Fibroblast of lung (primary cell): ENCODE data around the gene NCR3LG1. TPM values are rescaled to one million over a fixed set of nuclear protein-coding genes. Genes with fewer than 3 reads are reported as not detected.

Experiments used
- DNase-seq, 2 donors: peaks; one replicate each; pipeline versions ENCODE4 v3.0.0 to v3.0.0-alpha.2; 2010; ENCODE audit warnings: low read depth in 2 of 2
- H2AFZ ChIP-seq: 2 replicates; pipeline ENCODE4 v1.5.1; 2012; ENCODE audit warnings: low read length, control low read depth, inconsistent platforms
- H3K27ac ChIP-seq: 2 replicates; pipeline ENCODE4 v1.5.1; 2011; ENCODE audit warnings: low read length, control low read depth; ENCODE audit not compliant: insufficient read depth
- H3K27me3 ChIP-seq: 2 replicates; pipeline ENCODE4 v1.5.1; 2011; ENCODE audit warnings: mild to moderate bottlenecking, low read length; ENCODE audit not compliant: control insufficient read depth, insufficient read depth
- H3K36me3 ChIP-seq: 2 replicates; pipeline ENCODE4 v1.5.1; 2011; ENCODE audit warnings: low read length; ENCODE audit not compliant: control insufficient read depth, insufficient read depth
- H3K4me1 ChIP-seq: 2 replicates; pipeline ENCODE4 v1.5.1; 2011; ENCODE audit warnings: low read length; ENCODE audit not compliant: control insufficient read depth, insufficient read depth; ENCODE audit errors: extremely low read depth
- H3K4me2 ChIP-seq: 2 replicates; pipeline ENCODE4 v1.5.1; 2011; ENCODE audit warnings: low read length, control low read depth; ENCODE audit not compliant: insufficient read depth; ENCODE audit errors: extremely low read depth
- H3K4me3 ChIP-seq, 4 experiments: fragments of 200-600 bp in 1 of 4; sonication (generic) in 1 of 4; replicated peaks in 1 of 4; 2 replicates each; pipeline ENCODE4 v1.5.1; 2011 to 2016; ENCODE audit warnings: low read length in 4 of 4, low read depth in 3 of 4, mild to moderate bottlenecking in 3 of 4, control low read depth in 2 of 4, inconsistent platforms in 1 of 4, mixed read lengths in 1 of 4; ENCODE audit not compliant: insufficient read depth in 1 of 4; ENCODE audit errors: control extremely low read depth in 1 of 4
- H3K79me2 ChIP-seq: 2 replicates; pipeline ENCODE4 v1.5.1; 2012; ENCODE audit warnings: mild to moderate bottlenecking, low read length, inconsistent platforms; ENCODE audit not compliant: control insufficient read depth, insufficient read depth
- H3K9ac ChIP-seq: 2 replicates; pipeline ENCODE4 v1.5.1; 2011; ENCODE audit warnings: mild to moderate bottlenecking, low read length, control low read depth; ENCODE audit not compliant: insufficient read depth
- H3K9me3 ChIP-seq: 2 replicates; pipeline ENCODE4 v1.5.1; 2012; ENCODE audit warnings: low read depth, low read length; ENCODE audit not compliant: control insufficient read depth, insufficient read depth
- H4K20me1 ChIP-seq: 2 replicates; pipeline ENCODE4 v1.5.1; 2011; ENCODE audit warnings: low read length; ENCODE audit not compliant: control insufficient read depth, insufficient read depth; ENCODE audit errors: extremely low read depth
- CTCF ChIP-seq, 2 donors: IDR thresholded peaks in 1 of 2; conservative IDR thresholded peaks in 1 of 2; 1 replicate in 1 of 2; 2 replicates in 1 of 2; pipeline ENCODE4 v1.5.1; 2011 to 2012; ENCODE audit warnings: low read length in 2 of 2, control low read depth in 1 of 2, inconsistent platforms in 1 of 2, low read depth in 1 of 2, mild to moderate bottlenecking in 1 of 2
- EZH2 ChIP-seq: IDR thresholded peaks from 2 replicates; pipeline ENCODE4 v1.5.1; 2012; ENCODE audit warnings: low read length, control low read depth, mild to moderate bottlenecking; ENCODE audit errors: missing control alignments
- polyA plus RNA-seq, 2 donors: library from polyadenylated mRNA; depleted of rRNA in 1 of 2; stranded (reverse) in 1 of 2; unstranded in 1 of 2; fragments of >200 nt; gene quantifications; 2 replicates each; pipeline ENCODE4 v1.2.1, GENCODE V29; 2011 to 2012; ENCODE audit warnings: missing spikeins in 1 of 2
- total RNA-seq: library from RNA; depleted of rRNA; stranded (reverse); fragments of >200 nt; gene quantifications from 2 replicates; pipeline ENCODE4 v1.2.1, GENCODE V29; 2014

Gene NCR3LG1
- total and polyA plus RNA-seq, 2 donors (not counting 1 experiment from before 2014, with no cell fraction given), result 4.5 to 6.0 TPM

GRCh38 chr11:17410606-17411379 lies 59.2 kb downstream of the NCR3LG1 start:
- H3K4me3 ChIP-seq, result no peak overlapping the region
- TF ChIP-seq CTCF (conservative IDR thresholded peaks at IDR 0.05 in 1 of 2, IDR thresholded peaks at IDR 0.05 in 1 of 2; ENCODE audit: low read depth in 1 of 2, low read length in 2 of 2) (no peak), EZH2 (no peak)
- no peak overlapping the region for H3K27ac ChIP-seq
- H3K27me3 ChIP-seq, result no peaks in the 10 kb centered on the region
- H3K36me3 ChIP-seq, result no peaks in the 10 kb centered on the region
- H3K4me1 ChIP-seq, result no peaks in the 10 kb centered on the region
- no peaks in the 10 kb centered on the region for H3K9me3 ChIP-seq
- H3K79me2 ChIP-seq, result no peaks in the 10 kb centered on the region
- no peak overlapping the region for H3K4me2 ChIP-seq
- no peak overlapping the region for H3K9ac ChIP-seq
- no peaks in the 10 kb centered on the region for H4K20me1 ChIP-seq
- DNase-seq, result no peak
- no peak overlapping the region for H2AFZ ChIP-seq

- Histone ChIP-seq H3K4me3 (no peak overlapping the region), H3K9me3 (no peaks in the 10 kb centered on the region), H3K4me1 (no peaks in the 10 kb centered on the region), H3K79me2 (no peaks in the 10 kb centered on the region), H3K4me2 (no peak overlapping the region), H3K27ac (no peak overlapping the region), H3K36me3 (no peaks in the 10 kb centered on the region), H3K27me3 (no peaks in the 10 kb centered on the region), H4K20me1 (no peaks in the 10 kb centered on the region), H2AFZ (no peak overlapping the region), H3K9ac (no peak overlapping the region)
- TF ChIP-seq EZH2 (no peak), CTCF (conservative IDR thresholded peaks at IDR 0.05 in 1 of 2, IDR thresholded peaks at IDR 0.05 in 1 of 2; ENCODE audit: low read depth in 1 of 2, low read length in 2 of 2) (no peak)
- no peak for DNase-seq
These were observed 59.8 kb downstream of the NCR3LG1 start for GRCh38 chr11:17411418-17411817.

GRCh38 chr11:17412488-17413180 lies 61.0 kb downstream of the NCR3LG1 start:
- Histone ChIP-seq H4K20me1 (no peaks in the 10 kb centered on the region), H3K4me3 (no peak overlapping the region), H3K4me1 (no peaks in the 10 kb centered on the region), H3K36me3 (no peaks in the 10 kb centered on the region), H2AFZ (no peak overlapping the region), H3K27ac (no peak overlapping the region), H3K27me3 (no peaks in the 10 kb centered on the region), H3K4me2 (no peak overlapping the region), H3K79me2 (no peaks in the 10 kb centered on the region), H3K9me3 (no peaks in the 10 kb centered on the region), H3K9ac (no peak overlapping the region)
- no peak for DNase-seq
- TF ChIP-seq EZH2 (no peak), CTCF (conservative IDR thresholded peaks at IDR 0.05 in 1 of 2, IDR thresholded peaks at IDR 0.05 in 1 of 2; ENCODE audit: low read depth in 1 of 2, low read length in 2 of 2) (no peak)
